Neural progenitor cell (in vitro differentiated cells): Measurements from ENCODE around the gene BBS9. TPM values are rescaled to one million over a fixed set of nuclear protein-coding genes. Genes with fewer than 3 reads are reported as not detected.

ENCODE experiments used
- DNase-seq: peaks from one replicate; pipeline ENCODE4 v3.0.0-alpha.2; 2016; ENCODE audit warnings: low spot score
- H2AFZ ChIP-seq: fragments of 200-600 bp; sonication (generic); replicated peaks from 2 replicates; pipeline ENCODE4 v1.6.1; 2016; ENCODE audit warnings: antibody characterized with exemption
- H3F3A ChIP-seq: fragments of 200-600 bp; sonication (generic); 2 replicates; pipeline ENCODE4 v1.6.1; 2016; ENCODE audit warnings: antibody characterized with exemption, low read depth
- H3K27ac ChIP-seq: fragments of 200-600 bp; sonication (generic); 2 replicates; pipeline ENCODE4 v1.5.1; 2016; ENCODE audit warnings: mild to moderate bottlenecking
- H3K27me3 ChIP-seq: fragments of 200-600 bp; sonication (generic); 2 replicates; pipeline ENCODE4 v1.6.1; 2016; ENCODE audit warnings: mild to moderate bottlenecking, moderate library complexity
- H3K36me3 ChIP-seq: fragments of 200-600 bp; sonication (generic); 2 replicates; pipeline ENCODE4 v1.5.1; 2016
- H3K4me1 ChIP-seq: fragments of 200-600 bp; sonication (generic); 2 replicates; pipeline ENCODE4 v1.6.1; 2016; ENCODE audit warnings: mixed run types
- H3K4me2 ChIP-seq: fragments of 200-600 bp; sonication (generic); 2 replicates; pipeline ENCODE4 v1.6.1; 2016
- H3K4me3 ChIP-seq: fragments of 200-600 bp; sonication (generic); 2 replicates; pipeline ENCODE4 v1.5.1; 2016
- H3K79me2 ChIP-seq: fragments of 200-600 bp; sonication (generic); 2 replicates; pipeline ENCODE4 v1.6.1; 2016; ENCODE audit warnings: low read depth
- H3K9ac ChIP-seq: fragments of 200-600 bp; sonication (generic); 2 replicates; pipeline ENCODE4 v1.6.1; 2016
- H3K9me3 ChIP-seq: fragments of 200-600 bp; sonication (generic); 2 replicates; pipeline ENCODE4 v1.5.1; 2016; ENCODE audit warnings: low read depth
- H4K20me1 ChIP-seq: fragments of 200-600 bp; sonication (generic); 2 replicates; pipeline ENCODE4 v1.6.1; 2016; ENCODE audit warnings: low read depth
- H3K27ac Mint-ChIP-seq: 3 replicates; pipeline ENCODE4 v1.8.0; 2021; ENCODE audit warnings: mixed read lengths
- H3K27me3 Mint-ChIP-seq: 2 replicates; pipeline ENCODE4 v1.8.0; 2022; ENCODE audit warnings: low read depth, mild to moderate bottlenecking, inconsistent platforms, moderate library complexity, mixed read lengths; ENCODE audit not compliant: insufficient read depth
- H3K36me3 Mint-ChIP-seq: 3 replicates; pipeline ENCODE4 v1.8.0; 2021; ENCODE audit warnings: mixed read lengths
- H3K4me1 Mint-ChIP-seq: 3 replicates; pipeline ENCODE4 v1.8.0; 2021; ENCODE audit warnings: mixed read lengths
- H3K4me3 Mint-ChIP-seq: 3 replicates; pipeline ENCODE4 v1.8.0; 2021; ENCODE audit warnings: mild to moderate bottlenecking, moderate library complexity, mixed read lengths
- H3K9me3 Mint-ChIP-seq: 3 replicates; pipeline ENCODE4 v1.8.0; 2020; ENCODE audit warnings: mixed read lengths
- CTCF ChIP-seq: fragments of 200-600 bp; sonication (generic); IDR thresholded peaks from 2 replicates; pipeline ENCODE4 v1.5.1; 2017; ENCODE audit warnings: antibody characterized with exemption, mild to moderate bottlenecking
- EZH2 ChIP-seq: fragments of 200-600 bp; sonication (generic); IDR thresholded peaks from 2 replicates; pipeline ENCODE4 v1.6.1; 2017; ENCODE audit warnings: antibody characterized with exemption, mild to moderate bottlenecking, moderate library complexity
- EZH2phosphoT487 ChIP-seq: fragments of 200-600 bp; sonication (generic); IDR thresholded peaks from 2 replicates; pipeline ENCODE4 v1.6.1; 2017; ENCODE audit warnings: antibody characterized with exemption
- total RNA-seq: library from RNA; depleted of rRNA; stranded (reverse); fragments of >200 nt; gene quantifications from 2 replicates; pipeline ENCODE4 v1.2.3, GENCODE V29; 2015; ENCODE audit warnings: low replicate concordance

The BBS9 gene
- total RNA-seq, 1 donor from 2014 or later: 40.3 TPM

GRCh38 chr7:33432821-33433220, 303.5 kb downstream of the BBS9 start:
- no peaks in the 10 kb centered on the region for H3K9me3 Mint-ChIP-seq
- Histone ChIP-seq H3K36me3 (no peaks in the 10 kb centered on the region), H3K27me3 (no peaks in the 10 kb centered on the region), H3K27ac (no peak overlapping the region), H3F3A (no peaks in the 10 kb centered on the region), H3K9ac (no peak overlapping the region), H2AFZ (no peak overlapping the region), H3K4me1 (no peaks in the 10 kb centered on the region), H3K9me3 (no peaks in the 10 kb centered on the region), H3K4me3 (no peak overlapping the region), H4K20me1 (no peaks in the 10 kb centered on the region), H3K4me2 (no peak overlapping the region), H3K79me2 (no peaks in the 10 kb centered on the region)
- no peaks in the 10 kb centered on the region for H3K4me1 Mint-ChIP-seq
- H3K27me3 Mint-ChIP-seq: no peaks in the 10 kb centered on the region
- no peak for TF ChIP-seq EZH2
- no peak for TF ChIP-seq CTCF
- TF ChIP-seq EZH2phosphoT487: no peak
- H3K36me3 Mint-ChIP-seq: no peaks in the 10 kb centered on the region
- no peak overlapping the region for H3K4me3 Mint-ChIP-seq
- H3K27ac Mint-ChIP-seq: no peak overlapping the region
- DNase-seq: no peak

GRCh38 chr7:33433357-33433756, 304.0 kb downstream of the BBS9 start:
- no peak overlapping the region for H3K4me3 Mint-ChIP-seq
- no peaks in the 10 kb centered on the region for H3K9me3 ChIP-seq
- no peak overlapping the region for H3K27ac Mint-ChIP-seq
- no peaks in the 10 kb centered on the region for H3K36me3 Mint-ChIP-seq
- H3K27me3 ChIP-seq: no peaks in the 10 kb centered on the region
- H3F3A ChIP-seq: no peaks in the 10 kb centered on the region
- H4K20me1 ChIP-seq: no peaks in the 10 kb centered on the region
- no peak overlapping the region for H3K4me3 ChIP-seq
- H3K9ac ChIP-seq: no peak overlapping the region
- H3K36me3 ChIP-seq: no peaks in the 10 kb centered on the region
- H3K27ac ChIP-seq: no peak overlapping the region
- no peak for DNase-seq
- H3K4me1 Mint-ChIP-seq: no peaks in the 10 kb centered on the region
- H3K27me3 Mint-ChIP-seq: no peaks in the 10 kb centered on the region
- TF ChIP-seq EZH2phosphoT487 (no peak), EZH2 (no peak)
- no peak overlapping the region for H3K4me2 ChIP-seq
- H3K4me1 ChIP-seq: no peaks in the 10 kb centered on the region
- no peaks in the 10 kb centered on the region for H3K9me3 Mint-ChIP-seq
- no peak overlapping the region for H2AFZ ChIP-seq
- no peaks in the 10 kb centered on the region for H3K79me2 ChIP-seq

- H3K36me3 ChIP-seq: no peaks in the 10 kb centered on the region
- H3K4me1 ChIP-seq: peaks cover 18% of the 10 kb centered on the region
- H3K4me2 ChIP-seq: no peak overlapping the region
- H3K27ac ChIP-seq: no peak overlapping the region
- no peak overlapping the region for H3K4me3 Mint-ChIP-seq
- no peak overlapping the region for H2AFZ ChIP-seq
- no peaks in the 10 kb centered on the region for H3K9me3 ChIP-seq
- H3K9me3 Mint-ChIP-seq: no peaks in the 10 kb centered on the region
- H3K36me3 Mint-ChIP-seq: no peaks in the 10 kb centered on the region
- H3K27ac Mint-ChIP-seq: no peak overlapping the region
- no peak overlapping the region for H3K4me3 ChIP-seq
- H3K79me2 ChIP-seq: no peaks in the 10 kb centered on the region
- peaks cover 13% of the 10 kb centered on the region for H3K4me1 Mint-ChIP-seq
- no peak for DNase-seq
- no peak overlapping the region for H3K9ac ChIP-seq
- TF ChIP-seq EZH2 (no peak), CTCF (no peak), EZH2phosphoT487 (no peak)
- H3K27me3 Mint-ChIP-seq: no peaks in the 10 kb centered on the region
- no peaks in the 10 kb centered on the region for H3F3A ChIP-seq
- H3K27me3 ChIP-seq: no peaks in the 10 kb centered on the region
- no peaks in the 10 kb centered on the region for H4K20me1 ChIP-seq
Measured at GRCh38 chr7:33444511-33444910, 315.1 kb downstream of the BBS9 start.

GRCh38 chr7:33446551-33446950, 317.2 kb downstream of the BBS9 start:
- Histone ChIP-seq H3K4me3 (no peak overlapping the region), H2AFZ (no peak overlapping the region), H3K27ac (no peak overlapping the region), H3K27me3 (no peaks in the 10 kb centered on the region), H3K9me3 (no peaks in the 10 kb centered on the region), H3K4me1 (peaks cover 18% of the 10 kb centered on the region), H3K4me2 (no peak overlapping the region), H4K20me1 (no peaks in the 10 kb centered on the region), H3F3A (no peaks in the 10 kb centered on the region), H3K79me2 (no peaks in the 10 kb centered on the region), H3K36me3 (no peaks in the 10 kb centered on the region), H3K9ac (no peak overlapping the region)
- Mint-ChIP-seq H3K4me3 (no peak overlapping the region), H3K36me3 (no peaks in the 10 kb centered on the region), H3K27me3 (no peaks in the 10 kb centered on the region), H3K4me1 (peaks cover 9% of the 10 kb centered on the region), H3K27ac (no peak overlapping the region), H3K9me3 (no peaks in the 10 kb centered on the region)
- no peak for DNase-seq
- TF ChIP-seq EZH2phosphoT487: no peak
- no peak for TF ChIP-seq CTCF
- no peak for TF ChIP-seq EZH2
